ENCODE results near the gene HEXB.

- TF ChIP-seq, protein P1, sequence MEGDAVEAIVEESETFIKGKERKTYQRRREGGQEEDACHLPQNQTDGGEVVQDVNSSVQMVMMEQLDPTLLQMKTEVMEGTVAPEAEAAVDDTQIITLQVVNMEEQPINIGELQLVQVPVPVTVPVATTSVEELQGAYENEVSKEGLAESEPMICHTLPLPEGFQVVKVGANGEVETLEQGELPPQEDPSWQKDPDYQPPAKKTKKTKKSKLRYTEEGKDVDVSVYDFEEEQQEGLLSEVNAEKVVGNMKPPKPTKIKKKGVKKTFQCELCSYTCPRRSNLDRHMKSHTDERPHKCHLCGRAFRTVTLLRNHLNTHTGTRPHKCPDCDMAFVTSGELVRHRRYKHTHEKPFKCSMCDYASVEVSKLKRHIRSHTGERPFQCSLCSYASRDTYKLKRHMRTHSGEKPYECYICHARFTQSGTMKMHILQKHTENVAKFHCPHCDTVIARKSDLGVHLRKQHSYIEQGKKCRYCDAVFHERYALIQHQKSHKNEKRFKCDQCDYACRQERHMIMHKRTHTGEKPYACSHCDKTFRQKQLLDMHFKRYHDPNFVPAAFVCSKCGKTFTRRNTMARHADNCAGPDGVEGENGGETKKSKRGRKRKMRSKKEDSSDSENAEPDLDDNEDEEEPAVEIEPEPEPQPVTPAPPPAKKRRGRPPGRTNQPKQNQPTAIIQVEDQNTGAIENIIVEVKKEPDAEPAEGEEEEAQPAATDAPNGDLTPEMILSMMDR (conservative IDR thresholded peaks at IDR 0.05): no peak
- TF ChIP-seq EZH2 (IDR thresholded peaks at IDR 0.05; ENCODE audit: low read depth): no peak
Observed at GRCh38 chr5:74643111-74643562, 41.9 kb upstream of the HEXB start.
